Spleen (tissue), 7 donors: ENCODE data around the gene MBIP.

ENCODE experiments used
- POLR2AphosphoS5 ChIP-seq, 3 donors: sonication (generic); formaldehyde crosslinking; IDR thresholded peaks; one replicate each; pipeline ENCODE4 v1.5.1; 2017; ENCODE audit warnings: antibody characterized with exemption in 3 of 3
- TF ChIP-seq, protein P1 (sequence below), 11 experiments: fragments of 200-600 bp in 7 of 11; fragments of 450-650 bp in 4 of 11; sonication (generic) in 4 of 11; IDR thresholded peaks in 8 of 11; conservative IDR thresholded peaks in 3 of 11; 1 replicate in 7 of 11; 2 replicates in 4 of 11; pipeline versions ENCODE4 v1.4.0 to v1.8.0; 2016 to 2021; ENCODE audit warnings: antibody characterized with exemption in 11 of 11, inconsistent platforms in 4 of 11, mild to moderate bottlenecking in 1 of 11
- donor health status: DM: no; HTN: no; CAD: no; lungs with moderate emphysema.
- donor health status: DM: no; HTN: no; CAD: no.
- donor health status: DM: no; HTN: no; CAD: no.

- TF ChIP-seq, protein P1, sequence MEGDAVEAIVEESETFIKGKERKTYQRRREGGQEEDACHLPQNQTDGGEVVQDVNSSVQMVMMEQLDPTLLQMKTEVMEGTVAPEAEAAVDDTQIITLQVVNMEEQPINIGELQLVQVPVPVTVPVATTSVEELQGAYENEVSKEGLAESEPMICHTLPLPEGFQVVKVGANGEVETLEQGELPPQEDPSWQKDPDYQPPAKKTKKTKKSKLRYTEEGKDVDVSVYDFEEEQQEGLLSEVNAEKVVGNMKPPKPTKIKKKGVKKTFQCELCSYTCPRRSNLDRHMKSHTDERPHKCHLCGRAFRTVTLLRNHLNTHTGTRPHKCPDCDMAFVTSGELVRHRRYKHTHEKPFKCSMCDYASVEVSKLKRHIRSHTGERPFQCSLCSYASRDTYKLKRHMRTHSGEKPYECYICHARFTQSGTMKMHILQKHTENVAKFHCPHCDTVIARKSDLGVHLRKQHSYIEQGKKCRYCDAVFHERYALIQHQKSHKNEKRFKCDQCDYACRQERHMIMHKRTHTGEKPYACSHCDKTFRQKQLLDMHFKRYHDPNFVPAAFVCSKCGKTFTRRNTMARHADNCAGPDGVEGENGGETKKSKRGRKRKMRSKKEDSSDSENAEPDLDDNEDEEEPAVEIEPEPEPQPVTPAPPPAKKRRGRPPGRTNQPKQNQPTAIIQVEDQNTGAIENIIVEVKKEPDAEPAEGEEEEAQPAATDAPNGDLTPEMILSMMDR (IDR thresholded peaks at IDR 0.05 in 8 of 11, conservative IDR thresholded peaks at IDR 0.05 in 3 of 11), result no peak
- TF ChIP-seq POLR2AphosphoS5 (IDR thresholded peaks at IDR 0.05), result no peak
Measured at GRCh38 chr14:36301159-36301558, 19.3 kb downstream of the MBIP start.
